Brain microvascular endothelial cell (primary cell): ENCODE results near the gene FARP1.

Source experiments
- DNase-seq: peaks from one replicate; pipeline ENCODE4 v3.0.0-alpha.2; 2020
- H3K27ac ChIP-seq: fragments of 250-450 bp; sonication (Bioruptor Pico); 2 replicates; pipeline ENCODE4 v1.5.1; 2020; ENCODE audit warnings: mild to moderate bottlenecking, moderate library complexity
- H3K27me3 ChIP-seq: fragments of 250-450 bp; sonication (Bioruptor Pico); replicated peaks from 2 replicates; pipeline ENCODE4 v1.5.1; 2020; ENCODE audit warnings: mild to moderate bottlenecking
- H3K36me3 ChIP-seq: fragments of 250-450 bp; sonication (Bioruptor Pico); replicated peaks from 2 replicates; pipeline ENCODE4 v1.5.1; 2020; ENCODE audit warnings: mild to moderate bottlenecking
- H3K4me3 ChIP-seq: 2 replicates; pipeline ENCODE4 v1.5.1; 2011; ENCODE audit warnings: low read depth, mild to moderate bottlenecking, control low read depth, low read length, moderate library complexity
- CTCF ChIP-seq: IDR thresholded peaks from 2 replicates; pipeline ENCODE4 v1.5.1; 2011; ENCODE audit warnings: low read depth, mild to moderate bottlenecking, moderate library complexity, low read length, control low read depth, inconsistent platforms; ENCODE audit errors: missing control alignments
- in situ Hi-C: cut with HindIII; loops from 2 replicates; pipeline ENCODE4 v1.10.0; 2017; ENCODE audit warnings: low sequenced_read_pairs, low pct_ligation_motif_present

The FARP1 gene

GRCh38 chr13:98450539-98451111 lies 307.7 kb downstream of the FARP1 start:
- no peak overlapping the region for H3K4me3 ChIP-seq
- no peak for DNase-seq
- no peaks in the 10 kb centered on the region for H3K27me3 ChIP-seq
- peak overlapping the region; percentile 78 for H3K27ac ChIP-seq
- in situ Hi-C loops, result no loop called here
- no peak for TF ChIP-seq CTCF
- H3K36me3 ChIP-seq, result peaks cover 28% of the 10 kb centered on the region

GRCh38 chr13:98451676-98452470 lies 309.0 kb downstream of the FARP1 start:
- H3K36me3 ChIP-seq, result peaks cover 32% of the 10 kb centered on the region
- in situ Hi-C loops, result no loop called here
- peak overlapping the region; percentile 78 for H3K27ac ChIP-seq
- DNase-seq, result peak; percentile 84
- TF ChIP-seq CTCF, result no peak
- no peaks in the 10 kb centered on the region for H3K27me3 ChIP-seq
- H3K4me3 ChIP-seq, result no peak overlapping the region

- no peak for DNase-seq
- no peak for TF ChIP-seq CTCF
- Histone ChIP-seq H3K27me3 (no peaks in the 10 kb centered on the region), H3K4me3 (no peak overlapping the region), H3K36me3 (peaks cover 35% of the 10 kb centered on the region), H3K27ac (peak overlapping the region; percentile 78)
- in situ Hi-C loops, result no loop called here
Observed at GRCh38 chr13:98452851-98453843, 310.3 kb downstream of the FARP1 start.

GRCh38 chr13:98454389-98454881 lies 311.5 kb downstream of the FARP1 start:
- no peak for TF ChIP-seq CTCF
- H3K4me3 ChIP-seq, result no peak overlapping the region
- peaks cover 37% of the 10 kb centered on the region for H3K36me3 ChIP-seq
- H3K27me3 ChIP-seq, result no peaks in the 10 kb centered on the region
- in situ Hi-C loops, result no loop called here
- DNase-seq, result peak; percentile 67
- peak overlapping the region; percentile 72 for H3K27ac ChIP-seq

- in situ Hi-C loops, result no loop called here
- H3K36me3 ChIP-seq, result peaks cover 47% of the 10 kb centered on the region
Observed at GRCh38 chr13:98456413-98456845, 313.5 kb downstream of the FARP1 start.

More at GRCh38 chr13:98456413-98456845, 313.5 kb downstream of the FARP1 start:
- Histone ChIP-seq H3K27ac (no peak overlapping the region), H3K4me3 (no peak overlapping the region), H3K27me3 (no peaks in the 10 kb centered on the region)
- DNase-seq, result no peak
- no peak for TF ChIP-seq CTCF
